B cell (primary cell): ENCODE results near the gene KSR1.

Experiments
- CTCF ChIP-seq: fragments of 200-600 bp; IDR thresholded peaks from one replicate; pipeline ENCODE4 v1.8.0; 2022; ENCODE audit warnings: antibody characterized with exemption, mild to moderate bottlenecking
- EZH2 ChIP-seq: IDR thresholded peaks from 2 replicates; pipeline ENCODE4 v1.6.1; 2012; ENCODE audit warnings: borderline replicate concordance, low read depth, mild to moderate bottlenecking, moderate library complexity, low read length; ENCODE audit not compliant: insufficient read depth, poor library complexity, severe bottlenecking

DNA sequence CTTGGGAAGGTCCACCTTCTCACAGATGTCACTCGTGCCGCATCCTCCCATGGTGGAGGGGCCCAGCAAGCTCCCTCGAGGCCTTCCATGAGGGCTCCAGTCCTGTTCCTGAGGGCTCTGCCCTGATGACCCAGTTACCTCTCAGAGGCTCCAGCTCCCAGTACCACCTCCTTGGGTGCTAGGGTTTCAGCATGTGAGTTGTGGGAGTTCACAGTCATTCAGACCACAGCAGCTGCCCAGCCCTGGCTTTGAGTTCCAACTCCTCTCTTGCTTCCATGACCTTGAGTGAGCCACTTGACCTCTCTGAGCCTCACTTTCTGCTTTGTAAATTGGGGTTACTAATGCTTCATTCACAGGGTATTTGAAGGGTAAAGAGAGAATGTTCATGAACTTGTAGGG, 137.6 kb downstream of the KSR1 start:
- TF ChIP-seq EZH2 (no peak), CTCF (no peak)
